Measurements from ENCODE around the gene VAC14. TPM values are rescaled to one million over a fixed set of nuclear protein-coding genes. Genes with fewer than 3 reads are reported as not detected.

Gene VAC14
- total RNA-seq, 1 experiment from 2014 or later, result 49.9 TPM

- no peak overlapping the region for H2AFZ ChIP-seq (ENCODE audit: low read length)
- H2AK5ac ChIP-seq (ENCODE audit: insufficient read length, low read length), result no peak overlapping the region
- H3K4me3 Mint-ChIP-seq, result no peak overlapping the region
- H2BK5ac ChIP-seq (ENCODE audit: insufficient read length, low read length), result no peak overlapping the region
- H4K5ac ChIP-seq (ENCODE audit: insufficient read length, low read depth, low read length), result no peak overlapping the region
- no peak overlapping the region for H4K8ac ChIP-seq (replicated peaks; ENCODE audit: insufficient read length, low read depth, low read length)
- no peaks in the 10 kb centered on the region for H3K9me3 Mint-ChIP-seq
- H3K4me2 ChIP-seq (ENCODE audit: insufficient read depth, insufficient read length, low read length), result no peak overlapping the region
- no peak for DNase-seq
- H2BK120ac ChIP-seq (ENCODE audit: low read depth, low read length, poor library complexity, severe bottlenecking), result no peak overlapping the region
- H3K4ac ChIP-seq (ENCODE audit: low read depth, low read length), result no peak overlapping the region
- H3K27ac ChIP-seq (ENCODE audit: insufficient read length, low read depth, low read length), result no peak overlapping the region
- H3K9ac ChIP-seq (ENCODE audit: extremely low read depth, insufficient read length, low read length), result no peak overlapping the region
- no peaks in the 10 kb centered on the region for H3K27me3 Mint-ChIP-seq (ENCODE audit: low read depth)
- no peak overlapping the region; the same call in 1 of the 2 replicates for H3K14ac ChIP-seq (ENCODE audit: insufficient read depth, low read length)
- no peak overlapping the region for H2BK20ac ChIP-seq (ENCODE audit: low read depth, low read length, poor library complexity, severe bottlenecking)
- WGBS (ENCODE audit: extremely low coverage, insufficient read length, low lambda C conversion rate), result no CpG with 5 or more reads among the region's 8 CpGs
- H4K20me1 ChIP-seq (ENCODE audit: control insufficient read depth, insufficient read depth, insufficient read length), result no peaks in the 10 kb centered on the region
- H3K27ac Mint-ChIP-seq, result peak overlapping the region in 2 of 3 experiments; percentile 2 to 64; a peak in 3 of 7 replicates
- no peaks in the 10 kb centered on the region for H3K27me3 ChIP-seq (ENCODE audit: insufficient read depth, low read length)
- H3K4me1 Mint-ChIP-seq, result no peaks in the 10 kb centered on the region
- no peak overlapping the region for H3K23ac ChIP-seq (ENCODE audit: insufficient read length, low read depth, low read length)
- H2BK12ac ChIP-seq (ENCODE audit: insufficient read length, low read depth, low read length), result no peak overlapping the region
- H3K79me2 ChIP-seq (ENCODE audit: insufficient read depth, low read length), result no peaks in the 10 kb centered on the region
- H3K79me1 ChIP-seq (ENCODE audit: insufficient read depth, low read depth, low read length, poor library complexity, severe bottlenecking), result no peaks in the 10 kb centered on the region
- H3K56ac ChIP-seq (ENCODE audit: insufficient read length, low read depth, low read length), result no peak overlapping the region
- no peaks in the 10 kb centered on the region for H3K4me1 ChIP-seq (ENCODE audit: insufficient read depth, low read length)
- H3T11ph ChIP-seq (ENCODE audit: low read length), result no peak overlapping the region
- no peaks in the 10 kb centered on the region for H3K23me2 ChIP-seq (ENCODE audit: insufficient read length, low read depth, low read length, poor library complexity, severe bottlenecking)
- H2BK15ac ChIP-seq (ENCODE audit: low read depth, low read length), result no peak overlapping the region
- no peaks in the 10 kb centered on the region for H3K9me3 ChIP-seq (ENCODE audit: control insufficient read depth, low read depth, low read length)
- no peak for TF ChIP-seq CTCF (conservative IDR thresholded peaks at IDR 0.05)
- no peak overlapping the region for H4K91ac ChIP-seq (ENCODE audit: insufficient read length, low read depth, low read length)
- H3K18ac ChIP-seq (ENCODE audit: insufficient read length, low read depth, low read length), result no peak overlapping the region
- peaks cover 6 to 37% (median 18%) of the 10 kb centered on the region in 3 experiments; a peak in 6 of 7 replicates for H3K36me3 Mint-ChIP-seq (ENCODE audit: insufficient read depth in 1 of 3, low read depth in 3 of 3)
These were observed 31.2 kb downstream of the VAC14 start for GRCh38 chr16:70769761-70770160.
